H9 (cell line): ENCODE measurements around the gene BTD. TPM values are rescaled to one million over a fixed set of nuclear protein-coding genes. Genes with fewer than 3 reads are reported as not detected.

ENCODE experiments used
- DNase-seq: peaks from one replicate; pipeline ENCODE4 v3.0.0-alpha.2; 2017
- H2AFZ ChIP-seq: one replicate; pipeline ENCODE4 v1.6.1; 2013; ENCODE audit warnings: mild to moderate bottlenecking, low read length, control low read depth, moderate library complexity
- H2AK5ac ChIP-seq: 2 replicates; pipeline ENCODE4 v1.6.1; 2013; ENCODE audit warnings: low read length, control low read depth, mixed read lengths; ENCODE audit not compliant: insufficient read length
- H2BK120ac ChIP-seq: one replicate; pipeline ENCODE4 v1.6.1; 2013; ENCODE audit warnings: low read depth, mild to moderate bottlenecking, low read length, control low read depth, inconsistent platforms; ENCODE audit not compliant: poor library complexity, severe bottlenecking
- H2BK12ac ChIP-seq: 2 replicates; pipeline ENCODE4 v1.6.1; 2013; ENCODE audit warnings: low read length, control low read depth, mixed read lengths, low read depth; ENCODE audit not compliant: insufficient read length
- H2BK15ac ChIP-seq: 2 replicates; pipeline ENCODE4 v1.6.1; 2013; ENCODE audit warnings: low read depth, low read length, control low read depth
- H2BK20ac ChIP-seq: one replicate; pipeline ENCODE4 v1.6.1; 2013; ENCODE audit warnings: low read depth, mild to moderate bottlenecking, low read length, control low read depth, inconsistent platforms; ENCODE audit not compliant: poor library complexity, severe bottlenecking
- H2BK5ac ChIP-seq: 2 replicates; pipeline ENCODE4 v1.6.1; 2013; ENCODE audit warnings: low read length, control low read depth, mixed read lengths; ENCODE audit not compliant: insufficient read length
- H3K14ac ChIP-seq: 2 replicates; pipeline ENCODE4 v1.6.1; 2013; ENCODE audit warnings: low read length, control low read depth; ENCODE audit not compliant: insufficient read depth
- H3K18ac ChIP-seq: 2 replicates; pipeline ENCODE4 v1.6.1; 2013; ENCODE audit warnings: low read depth, mild to moderate bottlenecking, mixed read lengths, low read length, control low read depth; ENCODE audit not compliant: insufficient read length
- H3K23ac ChIP-seq: 2 replicates; pipeline ENCODE4 v1.6.1; 2013; ENCODE audit warnings: low read length, control low read depth, mixed read lengths, low read depth; ENCODE audit not compliant: insufficient read length
- H3K23me2 ChIP-seq: 2 replicates; pipeline ENCODE4 v1.6.1; 2013; ENCODE audit warnings: low read depth, mild to moderate bottlenecking, mixed read lengths, low read length, control low read depth; ENCODE audit not compliant: insufficient read length, poor library complexity, severe bottlenecking
- H3K27ac ChIP-seq: 2 replicates; pipeline ENCODE4 v1.5.1; 2013; ENCODE audit warnings: low read length, control low read depth, mixed read lengths, low read depth; ENCODE audit not compliant: insufficient read length
- H3K27me3 ChIP-seq: 2 replicates; pipeline ENCODE4 v1.6.1; 2013; ENCODE audit warnings: low read length, control low read depth, inconsistent platforms; ENCODE audit not compliant: insufficient read depth
- H3K4ac ChIP-seq: 2 replicates; pipeline ENCODE4 v1.6.1; 2013; ENCODE audit warnings: low read depth, mild to moderate bottlenecking, control low read depth, inconsistent platforms, low read length, moderate library complexity
- H3K4me1 ChIP-seq: 2 replicates; pipeline ENCODE4 v1.6.1; 2013; ENCODE audit warnings: low read length, control low read depth, inconsistent platforms; ENCODE audit not compliant: insufficient read depth
- H3K4me2 ChIP-seq: 2 replicates; pipeline ENCODE4 v1.6.1; 2013; ENCODE audit warnings: low read length, control low read depth, mixed read lengths; ENCODE audit not compliant: insufficient read length, insufficient read depth
- H3K56ac ChIP-seq: 2 replicates; pipeline ENCODE4 v1.6.1; 2013; ENCODE audit warnings: low read depth, mild to moderate bottlenecking, mixed read lengths, low read length, control low read depth; ENCODE audit not compliant: insufficient read length
- H3K79me1 ChIP-seq: 2 replicates; pipeline ENCODE4 v1.6.1; 2013; ENCODE audit warnings: low read depth, mild to moderate bottlenecking, moderate library complexity, low read length, control low read depth, inconsistent platforms; ENCODE audit not compliant: insufficient read depth, poor library complexity, severe bottlenecking
- H3K79me2 ChIP-seq: 2 replicates; pipeline ENCODE4 v1.6.1; 2013; ENCODE audit warnings: low read length, control low read depth, inconsistent platforms; ENCODE audit not compliant: insufficient read depth
- H3K9ac ChIP-seq: 2 replicates; pipeline ENCODE4 v1.6.1; 2013; ENCODE audit warnings: low read length, control low read depth, mixed read lengths; ENCODE audit not compliant: insufficient read length; ENCODE audit errors: extremely low read depth
- H3K9me3 ChIP-seq: one replicate; pipeline ENCODE4 v1.6.1; 2013; ENCODE audit warnings: low read depth, low read length, inconsistent platforms; ENCODE audit not compliant: control insufficient read depth
- H3T11ph ChIP-seq: one replicate; pipeline ENCODE4 v1.6.1; 2013; ENCODE audit warnings: mild to moderate bottlenecking, low read length, control low read depth, inconsistent platforms
- H4K20me1 ChIP-seq: one replicate; pipeline ENCODE4 v1.6.1; 2013; ENCODE audit not compliant: control insufficient read depth, insufficient read length, insufficient read depth
- H4K5ac ChIP-seq: 2 replicates; pipeline ENCODE4 v1.6.1; 2013; ENCODE audit warnings: low read depth, mild to moderate bottlenecking, mixed read lengths, low read length, control low read depth; ENCODE audit not compliant: insufficient read length
- H4K8ac ChIP-seq: replicated peaks from 2 replicates; pipeline ENCODE4 v1.6.1; 2013; ENCODE audit warnings: low read length, control low read depth, mixed read lengths, low read depth; ENCODE audit not compliant: insufficient read length
- H4K91ac ChIP-seq: 2 replicates; pipeline ENCODE4 v1.6.1; 2013; ENCODE audit warnings: low read depth, mild to moderate bottlenecking, moderate library complexity, mixed read lengths, low read length, control low read depth; ENCODE audit not compliant: insufficient read length
- H3K27ac Mint-ChIP-seq, 3 experiments: 2 replicates in 2 of 3; 3 replicates in 1 of 3; pipeline ENCODE4 v1.8.0; 2020 to 2021; ENCODE audit warnings: mixed read lengths in 3 of 3, mild to moderate bottlenecking in 1 of 3, moderate library complexity in 1 of 3
- H3K27me3 Mint-ChIP-seq: 2 replicates; pipeline ENCODE4 v1.8.0; 2021; ENCODE audit warnings: low read depth, mild to moderate bottlenecking, moderate library complexity, mixed read lengths
- H3K36me3 Mint-ChIP-seq, 3 experiments: 2 replicates in 2 of 3; 3 replicates in 1 of 3; pipeline ENCODE4 v1.8.0; 2020 to 2021; ENCODE audit warnings: low read depth in 3 of 3, mixed read lengths in 3 of 3; ENCODE audit not compliant: insufficient read depth in 1 of 3
- H3K4me1 Mint-ChIP-seq, 2 experiments: 2 replicates each; pipeline ENCODE4 v1.8.0; 2020; ENCODE audit warnings: mixed read lengths in 2 of 2
- H3K4me3 Mint-ChIP-seq, 2 experiments: 2 replicates in 1 of 2; 3 replicates in 1 of 2; pipeline ENCODE4 v1.8.0; 2020 to 2021; ENCODE audit warnings: mild to moderate bottlenecking in 2 of 2, mixed read lengths in 2 of 2, moderate library complexity in 1 of 2
- H3K9me3 Mint-ChIP-seq, 2 experiments: 2 replicates in 1 of 2; 3 replicates in 1 of 2; pipeline ENCODE4 v1.8.0; 2020; ENCODE audit warnings: mild to moderate bottlenecking in 2 of 2, mixed read lengths in 2 of 2, moderate library complexity in 1 of 2
- WGBS: extraction: QIAGEN DNeasy Blood & Tissue Kit; methylation state at CpG from one replicate; pipeline ENCODE4 v1.1.7; 2013; ENCODE audit warnings: missing lambda C conversion rate, low lambda C conversion rate, mixed read lengths; ENCODE audit not compliant: insufficient read length; ENCODE audit errors: extremely low coverage; 5-methylcytosine and 5-hydroxymethylcytosine counted together
- total RNA-seq: library from RNA; stranded (reverse); gene quantifications from 2 replicates; pipeline ENCODE4 v1.2.1, GENCODE V29; 2021
- TF ChIP-seq, protein P1 (sequence below): fragments of 200-600 bp; sonication (generic); conservative IDR thresholded peaks from 3 replicates; pipeline ENCODE4 v1.8.0; 2021; ENCODE audit warnings: antibody characterized with exemption, mild to moderate bottlenecking

BTD gene
- total RNA-seq, 1 experiment from 2014 or later, result 21.5 TPM

DNA sequence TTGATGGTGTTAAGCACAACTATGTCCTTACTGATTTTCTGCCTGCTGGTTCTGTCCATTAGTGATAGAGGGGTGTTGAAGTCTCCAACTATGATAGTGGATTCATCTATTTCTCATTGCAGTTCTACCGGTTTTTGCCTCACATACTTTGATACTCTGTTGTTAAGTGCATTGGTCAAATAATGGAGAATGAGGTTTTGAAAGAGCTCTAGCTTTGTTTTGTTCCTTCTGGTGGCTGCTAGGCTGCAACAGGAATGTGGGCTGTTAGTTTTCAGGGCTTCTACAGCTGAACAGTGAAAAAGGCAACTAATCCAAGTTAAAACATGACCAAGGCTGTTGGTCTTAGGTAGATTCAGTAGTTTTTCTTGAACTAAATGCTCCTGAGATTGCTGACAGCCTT lies 62.6 kb downstream of the BTD start:
- Mint-ChIP-seq H3K4me3 (no peak overlapping the region), H3K9me3 (0 out of 5 replicates have a peak, but pooled peaks cover 0 to 4% of the 10 kb centered on the region in 2 experiments), H3K27ac (no peak overlapping the region), H3K36me3 (peaks cover 2 to 12% (median 7%) of the 10 kb centered on the region in 3 experiments; a peak in 6 of 7 replicates), H3K27me3 (no peaks in the 10 kb centered on the region), H3K4me1 (peaks cover 6 to 8% of the 10 kb centered on the region in 2 experiments)
- H3K23me2 ChIP-seq, result no peaks in the 10 kb centered on the region
- no peak overlapping the region for H4K91ac ChIP-seq
- H3K9ac ChIP-seq, result no peak overlapping the region
- peaks cover 3% of the 10 kb centered on the region; the same call in 1 of the 2 replicates for H3K4me1 ChIP-seq
- no peak overlapping the region for H3K14ac ChIP-seq
- WGBS, result no CpG with 5 or more reads among the region's 1 CpG
- H2BK20ac ChIP-seq, result no peak overlapping the region
- H2BK15ac ChIP-seq, result no peak overlapping the region
- H3K27me3 ChIP-seq, result no peaks in the 10 kb centered on the region
- H2AK5ac ChIP-seq, result no peak overlapping the region
- no peak overlapping the region for H3K27ac ChIP-seq
- H3T11ph ChIP-seq, result no peak overlapping the region
- no peak overlapping the region for H2BK120ac ChIP-seq
- H3K4ac ChIP-seq, result no peak overlapping the region
- H2BK5ac ChIP-seq, result no peak overlapping the region
- no peak overlapping the region for H3K4me2 ChIP-seq
- H3K23ac ChIP-seq, result no peak overlapping the region
- DNase-seq, result no peak
- H4K5ac ChIP-seq, result no peak overlapping the region
- no peaks in the 10 kb centered on the region for H3K9me3 ChIP-seq
- no peak overlapping the region for H3K18ac ChIP-seq
- no peak overlapping the region for H2BK12ac ChIP-seq
- no peaks in the 10 kb centered on the region for H3K79me1 ChIP-seq
- H3K79me2 ChIP-seq, result no peaks in the 10 kb centered on the region
- H4K8ac ChIP-seq, result no peak overlapping the region
- H2AFZ ChIP-seq, result no peak overlapping the region
- TF ChIP-seq, protein P1, sequence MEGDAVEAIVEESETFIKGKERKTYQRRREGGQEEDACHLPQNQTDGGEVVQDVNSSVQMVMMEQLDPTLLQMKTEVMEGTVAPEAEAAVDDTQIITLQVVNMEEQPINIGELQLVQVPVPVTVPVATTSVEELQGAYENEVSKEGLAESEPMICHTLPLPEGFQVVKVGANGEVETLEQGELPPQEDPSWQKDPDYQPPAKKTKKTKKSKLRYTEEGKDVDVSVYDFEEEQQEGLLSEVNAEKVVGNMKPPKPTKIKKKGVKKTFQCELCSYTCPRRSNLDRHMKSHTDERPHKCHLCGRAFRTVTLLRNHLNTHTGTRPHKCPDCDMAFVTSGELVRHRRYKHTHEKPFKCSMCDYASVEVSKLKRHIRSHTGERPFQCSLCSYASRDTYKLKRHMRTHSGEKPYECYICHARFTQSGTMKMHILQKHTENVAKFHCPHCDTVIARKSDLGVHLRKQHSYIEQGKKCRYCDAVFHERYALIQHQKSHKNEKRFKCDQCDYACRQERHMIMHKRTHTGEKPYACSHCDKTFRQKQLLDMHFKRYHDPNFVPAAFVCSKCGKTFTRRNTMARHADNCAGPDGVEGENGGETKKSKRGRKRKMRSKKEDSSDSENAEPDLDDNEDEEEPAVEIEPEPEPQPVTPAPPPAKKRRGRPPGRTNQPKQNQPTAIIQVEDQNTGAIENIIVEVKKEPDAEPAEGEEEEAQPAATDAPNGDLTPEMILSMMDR, result no peak
- H4K20me1 ChIP-seq, result no peaks in the 10 kb centered on the region
- H3K56ac ChIP-seq, result no peak overlapping the region
